ENCODE measurements around the gene M1AP. TPM values are rescaled to one million over a fixed set of nuclear protein-coding genes. Genes with fewer than 3 reads are reported as not detected.

The M1AP gene
- polyA plus RNA-seq, 12 donors = 0.08 to 1.4 (median 0.27) TPM; not detected in 6

DNA sequence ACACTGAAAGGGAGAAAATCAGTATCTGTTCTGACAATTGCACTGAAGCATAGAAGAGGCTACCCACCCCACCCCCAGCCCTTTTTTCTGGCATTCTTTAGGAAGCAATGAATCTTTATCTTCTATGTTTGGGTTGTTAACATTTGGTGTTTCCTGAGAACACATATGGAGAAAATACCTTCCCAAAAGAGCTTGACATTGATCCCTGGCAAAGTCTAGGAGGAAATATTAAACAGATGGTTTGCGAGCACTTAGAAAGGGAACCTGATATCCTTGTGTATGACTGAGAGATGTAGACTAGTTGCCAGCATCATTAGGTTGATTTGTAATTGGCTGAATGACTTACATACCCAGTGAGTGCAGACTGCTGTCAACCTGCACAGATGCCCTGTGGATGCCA, 50.7 kb downstream of the M1AP start:
- no peak for DNase-seq

DNA sequence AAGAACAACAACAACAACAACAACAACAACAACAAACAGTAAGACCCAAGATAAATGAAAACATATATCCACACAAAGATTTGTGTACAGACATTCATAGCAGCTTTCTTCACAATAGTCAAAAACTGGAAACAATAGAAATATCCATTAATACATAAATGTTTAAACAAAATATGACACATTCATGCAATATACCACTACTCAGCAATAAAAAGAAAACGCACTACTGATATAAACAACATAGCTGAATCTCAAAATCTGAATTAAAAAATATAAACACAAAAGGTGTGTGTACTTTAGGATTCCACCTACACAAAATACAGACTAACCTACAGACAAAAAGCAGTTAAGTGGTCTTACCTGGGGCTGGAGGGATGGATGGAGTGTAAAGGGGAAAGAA, 51.5 kb downstream of the M1AP start:
- no peak for DNase-seq

DNA sequence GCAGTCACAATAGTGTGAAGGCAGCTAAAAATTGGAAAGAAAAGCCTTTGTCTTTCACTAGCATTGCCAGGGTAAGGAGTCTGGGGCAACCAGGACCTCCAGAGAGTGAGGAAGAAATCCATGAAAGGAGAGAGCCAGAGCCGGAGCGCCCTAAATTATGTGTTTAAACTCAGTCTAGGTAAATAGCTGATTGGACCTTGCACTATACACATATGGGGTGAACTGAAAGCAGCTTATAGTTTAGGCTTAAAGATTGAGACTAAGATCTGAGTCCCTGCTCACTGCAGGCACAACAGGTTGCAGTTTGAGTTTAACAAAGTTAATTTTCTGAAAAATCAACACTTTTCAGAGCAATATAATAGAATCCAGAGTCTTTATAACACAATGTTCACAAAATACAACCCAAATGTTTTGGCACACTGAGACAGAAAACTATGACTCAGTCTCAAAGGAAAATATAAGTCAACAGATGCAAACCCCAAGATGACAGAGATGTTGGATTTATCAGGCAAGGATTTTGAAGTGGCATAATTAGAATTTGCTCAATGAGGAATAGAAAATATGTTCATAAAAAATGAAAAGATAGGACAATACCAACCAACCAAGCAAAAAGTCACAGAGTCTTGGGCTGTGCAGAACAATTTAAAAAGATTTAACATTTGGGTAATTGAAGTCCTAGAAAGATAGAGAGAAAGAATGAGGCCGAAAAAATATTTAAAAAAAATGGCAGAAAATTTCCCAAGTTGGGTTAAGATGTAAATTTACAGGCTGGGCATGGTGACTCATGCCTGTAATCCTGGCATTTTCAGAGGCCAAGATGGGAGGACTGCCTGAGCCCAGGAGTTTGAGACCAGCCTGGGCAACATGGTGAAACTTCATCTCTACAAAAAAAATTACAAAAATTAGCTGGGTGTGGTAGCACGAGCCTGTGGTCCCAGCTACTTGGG, 54.0 kb downstream of the M1AP start:
- no peak for DNase-seq

DNA sequence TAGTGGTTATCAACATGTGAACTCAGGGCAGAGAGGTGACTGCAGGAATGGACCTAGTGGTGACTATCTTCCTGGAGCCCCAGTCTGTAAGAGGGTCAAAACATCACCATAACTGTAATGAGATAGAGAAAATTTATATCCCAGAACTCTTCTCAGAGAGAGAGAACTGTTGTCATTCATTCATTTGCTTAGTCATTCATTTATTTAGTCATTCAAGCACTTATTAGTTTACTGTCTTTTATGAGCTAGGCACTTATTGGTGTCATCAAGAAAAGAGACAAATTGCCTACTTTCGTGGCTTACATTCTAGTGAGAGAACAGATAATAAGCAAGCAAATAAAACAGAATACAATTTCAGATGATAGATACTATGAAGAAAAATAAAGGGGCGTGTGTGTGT, 59.5 kb downstream of the M1AP start:
- DNase-seq = no peak

DNA sequence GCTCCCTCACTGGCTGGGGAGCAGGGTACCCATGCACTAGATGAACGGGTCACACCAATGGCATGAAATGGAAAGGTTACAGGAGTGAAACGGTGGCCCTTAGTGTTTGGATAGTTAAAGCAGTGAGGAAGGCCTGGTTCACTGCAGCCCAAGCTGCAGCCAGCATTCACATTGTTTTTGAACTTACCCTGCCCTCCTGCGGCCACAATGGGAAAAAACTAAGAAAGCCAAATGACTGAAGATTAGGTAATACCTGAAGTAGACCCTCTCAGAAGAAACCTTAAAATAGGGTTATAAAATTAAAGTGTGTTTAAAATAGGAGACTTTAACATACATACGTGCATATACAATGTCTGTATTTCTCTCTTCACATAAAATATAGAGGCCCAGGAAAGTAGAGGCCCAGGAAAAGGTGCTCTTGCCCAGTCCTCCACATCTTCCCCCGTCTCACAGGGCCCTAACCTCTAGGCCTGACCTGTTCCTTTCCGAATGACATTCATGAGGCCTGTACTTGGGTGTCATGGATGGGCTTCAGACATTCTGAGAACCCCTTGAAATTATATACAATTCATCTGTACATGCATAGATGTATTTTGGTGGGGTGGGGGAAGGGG, 60.4 kb downstream of the M1AP start:
- peak; percentile 75 for DNase-seq

DNA sequence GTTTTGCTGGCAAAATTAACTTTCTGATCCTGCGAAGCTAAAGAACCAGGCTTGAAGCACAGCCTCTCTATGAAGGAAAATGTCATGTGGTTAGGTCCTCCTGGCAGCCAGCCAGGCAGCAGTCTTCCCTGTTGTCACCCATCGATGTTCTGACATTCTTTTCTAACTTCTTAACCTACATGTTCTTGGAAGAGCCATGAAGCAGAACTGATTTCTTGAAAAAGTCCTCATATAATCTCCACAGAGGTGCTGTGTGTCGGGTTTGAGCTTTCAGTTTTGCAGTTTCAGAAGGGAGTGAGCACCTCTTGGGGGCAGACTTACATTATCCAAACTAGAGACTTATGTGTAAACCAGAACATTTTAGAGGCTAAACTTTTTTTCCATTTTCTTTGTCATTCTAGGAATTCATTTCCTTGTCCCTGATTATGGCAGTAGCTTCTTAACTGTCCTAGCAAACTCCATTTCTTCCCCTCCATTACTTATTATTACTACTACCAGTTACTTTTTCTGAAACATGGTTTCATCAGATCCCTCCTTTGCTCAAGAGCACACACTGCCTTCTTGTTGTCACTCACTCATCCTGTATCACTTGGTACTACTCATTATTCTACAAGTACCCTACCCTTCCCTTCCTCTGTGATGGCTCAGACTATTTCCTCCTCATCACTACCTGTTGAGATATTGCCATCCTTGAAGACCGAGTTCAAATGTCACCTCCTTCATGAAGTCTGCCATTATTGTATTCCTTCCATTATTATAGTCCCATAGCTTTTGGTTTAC, 62.5 kb downstream of the M1AP start:
- DNase-seq = no peak

DNA sequence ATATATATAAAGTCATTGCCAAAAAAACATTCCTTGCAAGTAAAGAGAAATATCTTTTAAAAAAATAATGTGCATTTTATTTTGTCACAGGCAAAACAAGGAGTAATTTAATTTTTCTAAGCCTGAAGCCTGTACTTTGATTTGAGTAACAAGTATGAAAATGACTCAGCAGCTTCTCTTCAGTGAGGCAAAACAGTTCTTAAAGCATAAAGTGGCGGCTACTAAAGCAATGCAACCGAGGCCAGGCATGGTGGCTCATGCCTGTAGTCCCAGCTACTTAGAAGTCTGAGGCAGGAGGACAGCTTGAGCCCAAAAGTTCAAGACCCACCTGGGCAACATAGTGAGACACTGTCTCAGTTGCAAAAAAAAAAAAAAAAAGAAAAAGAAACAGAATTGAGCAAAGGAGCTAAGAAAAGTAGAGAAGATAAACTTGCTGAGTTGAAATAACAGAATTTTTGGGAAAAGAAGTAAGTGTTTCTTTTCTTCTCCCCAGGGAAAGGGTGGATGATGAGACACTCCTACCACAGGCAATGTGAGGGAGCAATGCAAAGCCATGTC, 64.0 kb downstream of the M1AP start:
- DNase-seq = no peak

DNA sequence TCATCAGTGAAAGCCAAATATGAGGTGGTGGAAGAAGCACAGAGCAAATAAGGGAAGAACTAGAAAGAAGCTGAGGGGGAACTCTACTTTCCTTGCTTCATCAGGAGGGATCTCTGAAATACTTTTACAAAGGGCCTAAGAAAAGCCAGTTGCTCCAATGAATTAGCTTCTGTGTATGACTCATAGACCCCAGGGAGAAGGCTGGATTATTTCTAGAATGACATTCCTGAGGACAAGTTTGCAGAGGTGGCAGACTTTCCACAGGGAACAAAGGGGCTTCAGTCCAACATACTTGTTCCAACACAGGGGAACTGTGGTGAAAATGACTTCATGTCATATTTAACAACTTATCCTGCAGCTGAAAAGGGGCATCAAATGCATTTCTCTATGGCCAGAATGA, 64.6 kb downstream of the M1AP start:
- no peak for DNase-seq

DNA sequence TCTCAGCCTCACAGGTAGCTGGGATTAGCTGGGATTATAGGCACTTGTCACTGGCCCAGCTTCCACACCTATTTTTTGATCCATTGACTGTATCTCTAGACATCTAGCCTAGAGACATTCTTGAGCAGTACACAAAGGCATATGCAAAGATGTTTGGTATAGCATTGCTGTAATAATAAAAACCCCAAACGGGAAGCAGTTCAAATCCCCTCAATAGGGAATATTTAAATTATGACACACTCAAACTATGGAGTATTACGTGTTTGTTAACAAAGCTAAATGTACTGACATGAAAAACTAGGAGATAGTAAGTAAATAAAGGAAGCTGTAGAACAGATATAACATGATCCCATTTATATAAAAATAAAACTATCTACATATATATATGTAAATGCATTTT, 65.9 kb downstream of the M1AP start:
- no peak for DNase-seq

DNA sequence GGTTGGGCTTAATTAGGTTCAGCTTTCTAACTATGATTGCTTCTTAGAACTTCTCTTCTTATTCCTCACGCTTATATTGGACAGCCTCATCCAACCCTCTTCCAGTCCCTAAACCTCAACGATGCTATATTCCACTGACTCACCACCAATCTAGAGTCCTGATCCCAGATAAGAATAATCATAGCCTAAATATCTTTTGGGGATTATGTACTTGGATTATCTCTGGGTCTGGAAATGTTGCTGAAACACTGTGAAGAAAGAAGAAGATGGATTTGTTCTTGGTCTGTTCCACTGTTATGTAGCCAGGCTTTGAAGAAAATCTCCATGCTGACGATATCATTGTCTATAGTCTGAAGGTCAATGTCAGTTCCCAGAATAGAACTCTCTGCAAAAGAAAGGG, 66.7 kb downstream of the M1AP start:
- no peak for DNase-seq

DNA sequence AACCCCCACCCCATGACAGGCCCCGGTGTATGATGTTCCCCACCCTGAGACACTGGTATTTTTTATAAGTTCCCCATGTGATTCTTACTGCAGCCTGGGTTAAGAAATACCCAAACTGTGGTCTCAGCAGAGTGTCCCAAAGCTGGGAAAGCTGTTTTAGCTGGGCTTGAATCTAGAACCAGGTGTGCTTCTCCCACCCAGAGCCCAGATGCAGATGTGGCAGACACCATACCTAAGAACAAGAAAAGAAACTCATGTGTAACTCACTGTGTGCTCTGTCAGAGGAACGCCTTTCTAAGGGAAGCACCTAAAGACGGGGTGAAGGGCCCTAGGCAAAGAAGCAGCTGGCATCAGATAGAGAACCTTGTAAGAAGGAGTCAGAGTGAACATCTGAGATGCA, 69.7 kb downstream of the M1AP start:
- DNase-seq = no peak

DNA sequence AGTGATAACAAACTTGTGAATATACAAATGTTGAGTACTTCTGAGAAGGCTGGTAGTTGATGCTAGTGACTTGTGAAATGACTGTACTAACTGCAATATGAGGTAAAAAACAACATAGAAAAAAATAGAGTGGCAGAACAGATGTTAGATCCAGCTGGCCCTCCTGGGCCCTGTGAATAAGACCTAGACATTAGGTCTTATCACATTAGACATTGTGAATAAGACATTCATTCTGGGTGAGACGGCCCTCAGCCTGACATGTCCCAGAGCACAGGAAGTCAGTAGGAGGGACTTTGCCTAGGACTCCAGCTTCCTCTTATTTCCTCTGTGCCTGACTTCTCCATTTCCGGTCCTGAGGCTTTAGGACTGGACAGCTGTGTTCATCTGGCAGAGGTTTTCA, 70.7 kb downstream of the M1AP start:
- no peak for DNase-seq

DNA sequence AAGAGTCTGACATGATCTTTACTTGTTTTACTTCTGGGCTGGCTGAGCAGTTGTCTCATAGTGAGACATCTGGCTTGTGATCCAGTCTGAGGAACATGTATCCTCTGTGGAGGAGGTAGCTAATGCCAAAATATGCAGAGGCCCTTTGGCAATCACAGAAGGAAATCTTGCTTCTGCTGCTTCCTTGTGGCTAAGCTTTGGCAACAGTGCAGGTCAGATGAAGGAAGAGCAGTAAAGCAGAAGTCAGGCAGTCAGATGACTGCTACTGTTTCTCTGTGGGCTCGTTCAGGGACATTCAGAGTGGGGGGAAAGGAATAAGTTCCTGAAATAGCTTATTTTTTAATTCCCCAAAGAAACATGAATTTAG, 71.3 kb downstream of the M1AP start:
- peak; percentile 52 for DNase-seq

DNA sequence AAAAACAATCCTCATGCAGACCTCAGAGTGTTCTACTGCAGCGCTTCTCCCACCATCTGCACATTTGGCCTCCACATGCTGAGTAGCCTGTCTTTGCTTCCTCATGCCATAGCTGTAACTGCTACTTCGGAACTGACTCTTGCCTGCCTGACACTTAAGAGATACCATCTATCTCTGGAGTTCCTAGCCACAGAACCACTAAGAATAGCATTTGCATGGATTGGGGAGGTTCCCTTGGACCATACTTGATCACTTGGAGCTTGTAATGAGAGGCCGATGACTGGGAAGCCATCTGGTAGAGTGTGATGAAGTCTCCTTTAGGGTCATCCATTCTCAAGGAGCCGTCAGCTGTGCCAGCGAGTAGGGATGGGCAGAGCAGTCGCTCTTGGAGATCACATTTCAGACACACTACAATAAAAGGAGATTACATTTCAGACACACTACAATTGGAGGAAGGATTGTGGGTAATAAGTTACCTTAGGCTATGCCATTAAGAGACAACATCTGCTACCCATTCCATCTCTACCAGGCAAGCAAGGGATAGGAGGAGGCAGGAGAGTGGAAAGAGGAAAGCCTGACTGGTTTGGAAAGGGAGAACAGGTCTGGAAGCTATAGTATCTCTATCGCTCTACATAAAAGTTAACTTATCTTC, 71.8 kb downstream of the M1AP start:
- no peak for DNase-seq

DNA sequence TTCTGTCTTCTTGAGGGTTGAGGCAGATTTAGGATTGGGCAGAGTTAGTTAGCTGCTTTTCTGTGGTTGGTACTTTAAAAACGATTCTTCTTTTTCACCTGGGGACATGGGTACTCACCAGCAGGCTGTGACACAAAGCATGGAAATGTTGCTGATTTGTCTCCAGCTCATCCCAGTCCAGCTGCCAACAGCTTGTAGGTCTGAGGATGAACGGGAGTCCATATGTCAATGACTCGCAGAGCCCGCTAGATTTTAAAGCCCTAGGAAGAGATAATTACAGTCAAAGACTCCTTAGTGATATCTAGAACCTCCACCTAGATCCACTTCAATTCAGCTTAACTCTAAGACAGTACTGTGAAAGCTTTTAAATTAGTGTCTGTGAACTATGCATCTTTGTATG, 72.8 kb downstream of the M1AP start:
- no peak for DNase-seq

DNA sequence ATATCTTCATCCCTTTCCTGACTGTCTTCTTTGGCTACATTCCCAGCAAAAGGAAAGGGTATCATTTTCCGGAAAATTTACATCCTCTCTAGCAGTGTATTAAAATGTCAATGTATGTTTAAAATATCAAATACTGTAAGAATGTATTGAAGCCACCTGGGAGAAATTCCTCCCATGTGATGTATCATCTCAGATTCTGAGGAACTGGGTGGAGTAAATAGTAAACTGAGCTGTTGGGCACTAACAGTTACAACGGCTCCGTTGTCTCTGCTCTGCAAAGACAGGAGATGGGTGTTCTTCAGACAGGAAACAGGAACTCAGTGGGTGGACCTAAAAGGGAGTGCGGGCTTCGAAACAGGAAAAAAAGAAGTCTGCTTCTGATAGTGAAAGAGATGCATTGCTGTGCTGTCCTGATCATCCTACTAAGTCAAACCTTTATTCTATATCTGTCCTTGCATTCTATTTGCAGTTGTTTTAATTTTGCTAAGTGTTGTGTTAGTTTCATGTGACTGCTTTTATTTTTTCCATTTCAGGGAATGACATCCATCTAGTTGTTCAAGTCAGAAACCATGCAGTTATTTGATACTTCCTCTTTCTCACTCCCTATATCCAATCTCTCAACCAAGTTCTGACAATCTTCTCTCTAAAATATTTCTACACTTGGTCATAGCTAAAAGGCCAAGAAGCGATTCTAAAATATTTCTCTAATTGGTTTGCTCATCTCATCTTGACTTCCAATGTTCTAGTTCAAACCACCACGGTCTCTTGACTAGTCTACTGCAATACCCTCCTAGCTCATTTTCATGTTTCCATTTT, 74.2 kb downstream of the M1AP start:
- DNase-seq = no peak

DNA sequence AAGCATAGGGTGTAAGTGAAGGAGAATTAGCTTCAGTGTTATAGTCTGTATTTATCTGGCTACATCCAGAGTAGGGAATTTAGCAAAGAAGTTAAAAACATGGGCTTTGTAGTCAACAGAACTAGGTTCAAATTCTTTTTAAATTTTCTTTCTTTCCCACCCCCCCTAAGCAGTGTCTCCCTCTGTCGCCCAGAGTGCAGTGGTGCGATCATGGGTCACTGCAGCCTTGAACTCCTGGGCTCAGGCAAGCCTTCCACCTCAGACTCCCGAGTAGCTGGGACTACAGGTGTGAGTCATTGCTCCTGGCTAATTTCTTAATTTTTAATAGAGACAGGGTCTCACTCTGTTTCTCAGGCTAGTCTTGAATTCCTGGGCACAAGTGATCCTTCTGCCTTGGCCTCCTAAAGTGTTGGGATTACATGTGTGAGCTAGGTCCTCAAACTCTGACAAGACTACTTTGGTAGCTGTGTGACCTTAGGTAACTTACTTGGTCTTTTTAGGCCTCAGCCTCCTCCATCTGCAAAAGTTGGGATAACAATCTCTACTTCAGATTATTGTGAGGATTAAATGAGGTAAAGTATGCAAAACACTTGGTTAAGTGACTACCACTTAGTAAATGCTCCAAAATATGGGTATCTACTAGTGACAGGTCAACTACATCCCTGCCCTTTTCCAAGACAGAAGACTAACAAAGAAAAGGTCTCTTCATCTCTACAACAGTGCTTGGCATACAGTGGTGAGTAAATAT, 75.8 kb downstream of the M1AP start:
- no peak for DNase-seq

DNA sequence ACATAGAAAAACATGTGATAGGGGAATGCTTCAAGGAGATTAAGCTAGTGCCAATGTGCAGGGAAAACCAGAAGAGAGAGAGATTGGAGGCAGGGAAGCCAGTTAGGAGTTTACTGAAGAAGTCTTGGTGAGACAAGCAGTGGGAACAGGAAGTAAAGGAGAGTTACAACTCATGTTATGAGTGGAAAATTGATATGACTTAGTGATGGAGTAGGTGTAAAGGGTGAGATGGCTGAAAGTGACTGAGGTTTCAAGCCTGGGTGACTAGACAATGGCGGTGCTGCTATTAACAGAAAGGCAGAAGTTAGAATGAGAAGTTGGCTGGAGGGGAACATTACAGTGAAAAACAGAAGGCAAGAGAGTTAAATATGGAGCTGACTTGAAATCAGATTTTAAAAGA, 77.1 kb downstream of the M1AP start:
- DNase-seq = no peak

DNA sequence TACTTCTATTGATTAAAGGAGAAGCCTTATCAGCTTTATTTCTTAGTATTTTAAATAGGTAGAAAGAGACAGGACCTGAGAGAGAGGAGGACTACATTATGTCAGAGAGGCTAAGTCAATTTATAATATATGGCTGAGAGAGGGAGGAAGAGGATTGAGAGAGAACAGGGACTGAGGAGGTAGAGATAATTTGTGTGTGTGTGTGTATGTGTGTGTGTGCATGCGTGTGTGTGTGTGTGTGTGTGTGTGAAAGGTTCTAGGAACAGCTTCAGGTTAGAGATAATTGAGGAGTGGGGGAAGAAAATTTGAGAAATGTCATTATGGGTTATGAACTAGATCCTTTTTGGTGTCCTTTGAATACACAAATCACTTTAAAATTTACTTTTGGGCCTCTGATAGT, 78.4 kb downstream of the M1AP start:
- no peak for DNase-seq

DNA sequence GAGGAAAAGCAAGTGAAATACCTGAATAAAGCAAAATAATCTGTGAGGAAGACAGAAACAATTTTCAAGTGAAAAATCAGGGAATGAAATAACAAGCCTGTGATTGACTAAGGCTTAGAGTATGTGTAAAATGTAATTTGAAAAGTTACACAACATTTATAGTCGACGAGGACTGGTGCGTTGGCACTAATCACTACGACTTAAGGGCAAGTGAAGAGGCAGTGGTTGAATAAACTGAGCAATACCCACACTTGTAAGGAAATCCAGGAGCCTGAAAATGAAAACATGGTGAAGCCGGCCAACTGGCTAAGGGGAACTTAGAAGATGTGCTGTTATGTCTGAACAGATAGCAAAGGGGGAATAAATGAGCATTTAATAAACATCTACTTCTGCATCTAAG, 80.2 kb downstream of the M1AP start:
- DNase-seq = no peak
